ENCODE results near the gene LCN2.

The LCN2 gene

DNA sequence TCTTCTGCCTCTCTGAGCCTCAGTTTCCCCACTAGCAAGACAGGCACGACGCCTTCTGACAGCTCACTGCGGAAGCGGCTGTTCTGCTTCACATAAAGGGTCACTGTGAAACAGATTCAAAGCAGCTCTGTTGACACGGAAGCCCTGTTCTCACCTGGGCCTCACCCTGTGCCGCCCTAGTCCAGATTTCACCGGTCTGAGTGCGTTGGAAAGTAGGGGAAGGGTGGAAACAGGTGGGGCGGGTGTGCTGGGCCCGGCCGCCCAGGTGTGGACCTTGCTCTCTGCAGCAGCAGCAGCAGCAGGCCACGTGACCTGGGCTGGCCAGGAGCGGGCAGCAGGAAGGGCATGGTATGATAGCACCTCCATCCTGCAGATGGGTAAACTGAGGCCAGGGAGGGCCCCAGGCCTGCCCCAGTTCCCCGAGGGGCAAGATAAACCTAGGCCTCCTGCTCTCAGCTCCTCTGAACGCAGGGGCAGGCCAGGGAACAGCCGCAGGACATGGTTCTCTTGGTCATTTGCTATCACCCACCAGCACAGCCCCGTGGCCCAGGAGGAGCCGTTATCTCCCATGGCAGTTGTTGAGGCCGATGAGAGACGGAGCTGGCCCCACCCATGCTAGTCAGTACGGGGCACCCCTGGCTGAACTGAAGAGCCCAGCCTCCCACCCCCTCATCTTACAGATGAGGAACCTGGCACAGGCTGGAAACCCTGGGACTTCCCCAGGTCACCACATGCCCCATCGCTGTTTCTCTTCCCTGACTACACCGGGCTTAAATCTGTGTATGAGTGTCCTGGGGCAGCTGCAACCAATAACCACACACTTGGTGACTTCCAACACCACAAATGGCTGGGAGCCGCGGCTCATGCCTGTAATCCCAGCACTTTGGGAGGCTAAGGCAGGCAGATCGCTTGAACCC is 33.8 kb upstream of the LCN2 start:
- DNase-seq: no peak

DNA sequence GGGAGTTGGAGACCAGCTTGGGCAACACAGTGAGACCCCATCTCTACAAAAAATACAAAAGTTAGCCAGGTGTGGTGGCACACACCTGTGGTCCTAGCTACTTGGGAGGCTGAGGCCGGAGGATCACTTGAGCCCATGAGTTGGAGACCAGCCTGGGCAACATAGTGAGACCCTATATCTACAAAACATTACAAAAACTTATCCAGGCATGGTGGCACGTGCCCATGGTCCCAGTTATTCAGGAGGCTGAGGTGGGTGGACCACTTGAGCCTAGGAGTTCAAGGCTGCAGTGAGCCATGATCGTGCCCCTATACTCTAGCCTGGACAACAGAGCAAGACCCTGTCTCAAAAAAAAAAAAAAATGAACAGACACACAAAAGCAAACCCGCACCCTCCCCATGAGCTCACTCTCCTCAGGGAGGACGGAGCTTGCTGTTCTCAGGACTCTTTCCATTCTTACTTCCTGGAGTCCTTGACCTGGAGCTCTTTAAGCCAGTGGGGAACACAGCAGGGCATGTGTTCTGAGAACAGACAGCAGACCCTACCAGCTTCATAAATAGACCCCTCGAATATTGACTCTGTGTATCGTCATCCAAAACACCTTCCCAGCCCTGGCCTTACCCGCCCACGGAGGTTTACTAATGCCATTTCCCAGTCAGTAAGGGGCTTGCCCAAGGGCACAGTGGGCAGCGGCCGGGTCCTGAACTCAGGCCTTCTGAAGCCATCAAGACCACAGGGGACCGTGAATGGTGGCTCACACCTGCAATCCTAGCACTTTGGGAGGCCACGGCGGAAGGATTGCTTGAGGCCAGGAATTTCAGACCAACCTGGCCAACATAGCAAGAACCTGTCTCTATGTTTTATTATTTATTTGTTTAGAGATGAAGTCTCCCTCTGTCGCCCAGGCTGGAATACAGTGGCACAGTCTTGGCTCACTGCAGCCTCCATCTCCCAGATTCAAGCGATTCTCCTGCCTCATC is 32.9 kb upstream of the LCN2 start:
- no peak for DNase-seq

DNA sequence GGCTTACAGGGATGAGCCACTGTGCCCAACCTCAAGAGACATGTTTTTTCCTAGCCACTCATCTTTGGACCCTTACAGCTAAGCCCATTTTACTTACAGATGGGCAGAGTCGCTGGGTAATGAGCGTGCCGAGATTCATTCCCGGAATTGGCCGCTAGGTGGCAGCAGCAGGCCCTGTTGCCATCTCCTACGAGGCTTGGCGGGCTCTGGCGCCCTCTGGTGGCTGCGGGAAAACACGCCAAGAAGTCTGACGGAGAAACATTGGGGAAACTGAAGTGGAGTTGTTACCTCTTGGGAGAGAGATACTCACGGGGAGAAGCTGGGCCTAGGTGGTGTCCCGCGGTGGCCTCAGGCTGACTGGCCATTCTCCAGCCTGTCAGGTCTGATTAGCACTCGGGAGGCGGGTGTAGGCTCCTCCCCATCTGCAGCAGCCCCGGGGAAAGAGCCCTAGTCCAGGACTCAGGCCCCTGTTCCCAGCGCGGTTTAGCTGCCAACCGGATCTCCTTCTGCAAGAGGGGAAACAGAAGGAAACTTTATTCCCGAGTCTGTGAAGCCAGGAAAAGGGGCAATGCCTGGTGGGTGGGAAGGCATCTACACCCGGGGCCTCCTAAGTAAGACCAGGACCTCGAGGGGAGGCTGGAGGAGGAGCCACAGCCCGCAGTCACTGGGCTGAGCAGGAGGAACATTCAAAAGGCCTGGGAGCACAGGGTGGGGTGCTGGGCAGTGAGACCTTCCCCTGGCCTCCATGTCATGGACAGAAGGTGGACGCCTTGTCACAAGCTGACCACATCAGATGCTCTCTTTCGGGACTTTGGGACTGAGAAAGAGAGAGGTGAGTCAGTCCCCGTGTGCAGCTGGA is 31.4 kb upstream of the LCN2 start:
- DNase-seq: peak; percentile 98

DNA sequence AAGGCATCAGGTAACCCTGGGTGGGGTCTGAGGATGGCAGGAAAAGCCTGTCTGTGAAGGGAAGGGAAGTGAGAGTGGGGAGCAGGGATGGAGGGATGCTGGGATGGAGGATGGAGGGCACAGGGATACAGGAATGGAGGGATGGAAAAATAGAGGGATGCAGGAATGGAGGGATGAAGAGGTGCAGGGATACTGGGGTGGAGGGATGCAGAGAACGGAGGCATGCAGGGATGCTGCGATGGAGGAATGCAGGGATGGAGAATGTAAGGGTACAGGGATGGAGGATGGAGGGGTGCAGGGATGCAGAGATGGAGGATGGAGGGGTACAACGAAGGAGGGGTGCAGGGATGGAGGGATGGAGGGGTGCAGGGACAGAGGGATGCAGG is 30.8 kb upstream of the LCN2 start:
- no peak for DNase-seq

DNA sequence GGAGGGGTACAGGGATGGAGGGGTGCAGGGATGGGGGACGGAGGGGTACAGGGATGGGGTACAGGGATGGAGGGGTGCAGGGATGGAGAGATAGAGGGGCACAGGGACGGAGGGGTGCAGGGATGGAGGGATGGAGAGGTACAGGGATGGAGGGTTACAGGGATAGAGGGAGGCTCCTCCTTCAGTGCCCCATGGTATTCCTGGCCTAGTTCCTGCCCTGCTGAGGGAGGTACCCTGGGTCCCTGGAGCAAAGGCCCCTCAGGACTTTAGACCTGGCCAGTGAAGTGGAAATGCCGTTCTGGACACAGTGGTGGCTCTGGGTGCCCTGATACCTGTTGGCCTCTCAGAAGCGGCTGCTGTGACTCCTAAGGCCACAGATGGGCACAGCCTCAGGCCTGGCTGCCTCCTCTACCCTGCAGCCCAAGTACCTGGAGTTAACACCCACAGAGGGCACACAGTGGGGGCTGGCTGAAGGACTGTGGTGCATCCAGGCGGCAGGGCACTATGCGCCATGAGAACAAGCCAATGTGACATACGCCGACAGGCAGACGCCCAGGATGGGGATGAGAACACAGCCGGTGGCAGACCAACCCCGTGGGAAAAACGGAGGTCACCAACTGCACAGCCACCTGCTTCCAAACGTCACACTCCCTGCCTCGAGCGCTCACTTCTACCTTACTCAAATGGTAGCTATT is 30.1 kb upstream of the LCN2 start:
- DNase-seq: no peak

DNA sequence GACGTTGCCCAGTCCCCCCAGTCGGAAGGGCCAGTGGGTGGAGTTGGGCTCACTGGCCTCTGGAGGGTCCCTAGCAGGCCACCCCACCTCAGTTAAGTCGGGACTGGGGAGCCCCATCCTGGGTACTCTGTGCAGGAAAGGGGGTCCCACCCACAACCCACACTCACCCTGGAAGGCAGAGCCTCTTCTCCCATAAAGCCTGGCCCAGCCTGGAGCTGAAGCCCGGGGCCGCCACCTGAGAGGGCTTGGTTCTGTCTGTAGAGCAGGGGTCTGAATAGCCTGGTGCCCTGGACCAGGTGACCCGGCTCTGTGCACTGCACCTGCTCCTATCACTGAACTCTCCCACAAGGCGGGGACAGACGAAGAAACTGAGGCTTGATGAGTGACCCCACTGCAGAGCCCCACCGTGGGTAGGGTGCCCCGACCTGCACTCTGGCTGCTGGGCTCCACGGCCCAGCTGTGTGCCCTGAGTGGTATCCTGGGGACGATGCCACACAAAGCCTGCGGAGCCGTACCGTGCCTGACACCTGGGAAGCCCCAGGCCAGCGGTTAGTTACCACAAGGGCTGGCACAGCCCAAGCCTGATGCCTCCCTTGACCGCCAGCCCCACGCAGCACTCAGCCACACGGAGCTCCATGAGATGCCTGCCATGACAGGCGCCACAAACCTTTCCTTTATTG is 29.1 kb upstream of the LCN2 start:
- DNase-seq: no peak

DNA sequence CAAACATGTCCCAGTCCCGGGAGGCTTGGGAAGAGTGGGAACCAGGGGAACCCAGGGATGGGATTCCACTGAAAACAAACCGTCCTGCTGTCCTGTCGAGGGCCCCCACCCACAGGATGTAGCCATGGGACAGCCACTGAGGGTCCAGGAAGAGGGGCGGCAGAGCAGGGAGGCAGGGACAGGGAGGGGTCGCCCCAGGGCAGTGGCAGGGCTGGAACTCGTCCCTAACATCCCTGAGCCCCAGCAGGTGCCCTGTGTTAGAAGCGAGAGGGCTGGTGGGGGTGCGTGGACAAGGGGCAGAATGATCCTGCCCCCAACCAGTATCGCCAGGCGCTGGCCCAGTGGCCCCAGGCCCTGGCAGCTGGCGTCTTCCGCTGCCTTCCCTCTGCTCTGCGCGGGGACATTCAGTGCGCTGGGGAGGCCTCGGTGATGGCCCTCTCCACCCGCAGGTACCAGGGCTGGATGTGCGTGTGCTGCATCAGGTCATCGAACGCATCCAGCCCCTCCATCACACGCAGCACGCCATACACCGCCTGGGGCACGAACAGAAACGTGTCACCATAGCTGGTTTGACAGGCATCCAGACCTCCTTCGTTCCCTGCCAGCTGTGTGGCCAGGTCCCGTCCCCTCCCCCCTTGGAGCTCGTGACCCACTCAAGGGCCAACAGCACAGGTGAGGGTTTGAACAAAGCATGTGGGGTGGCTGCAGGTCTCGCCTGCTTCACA is 28.4 kb upstream of the LCN2 start:
- no peak for DNase-seq

DNA sequence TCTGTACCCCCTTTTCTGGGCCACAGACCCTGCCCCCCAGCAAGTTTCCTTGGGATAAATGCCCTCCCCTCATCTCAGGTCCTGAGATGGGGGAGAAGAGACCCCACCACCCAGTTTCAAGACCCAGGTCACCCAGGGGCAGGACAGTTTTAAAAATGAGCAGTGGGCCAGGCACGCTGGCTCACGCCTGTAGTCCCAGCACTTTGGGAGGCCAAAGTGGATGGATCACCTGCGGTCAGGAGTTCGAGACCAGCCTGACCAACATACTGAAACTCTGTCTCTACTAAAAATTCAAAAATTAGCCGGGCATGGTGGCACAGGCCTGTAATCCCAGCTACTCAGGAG is 27.8 kb upstream of the LCN2 start:
- DNase-seq: no peak

DNA sequence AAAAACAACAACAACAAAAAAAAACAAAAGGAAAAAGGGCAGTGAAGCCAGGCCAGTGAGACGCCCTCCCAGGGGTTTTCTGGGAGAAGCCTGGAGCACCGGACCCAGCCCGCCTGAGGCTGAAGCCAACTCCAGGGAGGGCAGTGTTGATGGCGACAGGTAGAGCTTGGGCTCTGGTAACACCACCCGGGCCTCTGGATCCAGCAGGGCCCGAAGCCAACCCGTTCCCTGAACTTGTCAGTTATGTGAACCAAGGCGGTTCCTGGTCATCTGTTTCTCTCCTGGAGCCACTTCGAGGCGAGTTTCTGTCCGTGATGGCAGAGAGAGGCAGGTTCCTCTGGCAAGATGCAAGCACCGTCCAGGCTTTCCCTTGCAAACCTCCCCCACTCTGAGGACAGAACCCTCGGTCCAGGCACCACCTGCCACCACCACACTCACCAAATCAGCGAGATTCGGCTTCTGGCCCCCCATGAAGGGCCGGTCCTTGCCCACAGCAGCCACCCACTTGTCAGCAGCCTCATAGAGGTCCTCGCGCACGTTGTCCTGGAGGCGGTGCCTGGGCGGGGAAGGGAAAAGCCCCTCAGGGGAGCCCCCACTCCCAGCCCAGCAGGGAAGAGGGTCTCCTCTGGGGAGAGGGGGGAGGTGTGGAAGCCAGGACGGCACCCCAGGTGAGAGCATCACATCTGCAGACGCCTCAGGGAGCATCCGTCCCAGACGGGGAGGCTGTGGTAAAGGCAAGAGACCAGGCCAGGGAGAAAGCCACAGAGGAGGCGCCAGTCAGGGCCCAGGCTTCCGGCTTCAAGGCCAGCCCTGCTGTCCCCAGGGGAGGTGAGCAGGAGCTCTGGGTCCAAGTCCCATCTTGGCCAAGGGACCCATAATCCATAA is 27.1 kb upstream of the LCN2 start:
- no peak for DNase-seq

DNA sequence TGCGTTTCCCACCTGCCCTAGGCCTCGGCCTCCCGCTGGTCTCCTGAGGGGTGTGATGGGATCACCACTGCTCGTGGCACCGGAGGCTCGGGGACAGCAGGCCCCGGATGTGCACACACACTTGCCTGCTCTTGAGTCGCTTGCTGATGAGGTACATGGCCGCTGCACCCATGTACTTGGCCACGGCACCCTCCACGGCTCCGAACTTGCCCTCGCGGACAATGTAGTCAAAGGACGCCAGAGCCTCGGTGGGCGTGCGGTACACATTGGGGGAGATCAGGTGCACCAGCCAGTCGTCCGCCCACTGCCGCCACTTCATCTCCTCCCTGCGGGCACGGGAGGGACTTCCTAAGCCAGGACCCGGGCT is 26.5 kb upstream of the LCN2 start:
- DNase-seq: no peak

DNA sequence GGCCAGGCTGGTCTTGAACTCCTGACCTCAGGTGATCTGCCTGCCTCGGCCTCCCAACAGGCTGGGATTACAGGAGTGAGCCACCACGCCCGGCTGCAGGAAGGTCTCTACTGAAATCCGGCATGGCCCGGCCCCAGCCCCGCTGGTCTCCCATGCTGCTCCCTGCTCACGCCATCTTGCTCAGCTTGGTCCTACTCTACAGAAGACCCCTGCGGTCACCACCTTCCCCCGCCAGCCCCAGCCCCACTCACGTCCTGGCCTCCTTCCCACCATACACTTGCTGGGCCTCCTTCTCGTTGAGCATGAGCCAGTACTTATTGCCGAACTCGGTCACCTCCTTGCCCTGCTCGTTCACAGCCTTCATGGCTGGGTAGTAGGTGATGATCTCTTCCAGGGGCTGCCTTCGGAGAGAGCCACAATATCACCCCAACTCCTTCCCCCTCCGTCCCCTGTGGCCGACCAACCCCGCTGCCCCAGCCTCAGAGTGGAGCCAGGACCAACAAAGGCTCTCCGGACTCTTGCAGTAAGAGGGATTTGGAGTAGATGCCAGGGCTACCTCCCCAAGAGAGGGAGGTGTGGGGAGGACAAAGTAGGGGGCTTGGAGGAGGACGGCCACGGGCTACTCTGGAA is 25.7 kb upstream of the LCN2 start:
- DNase-seq: no peak

DNA sequence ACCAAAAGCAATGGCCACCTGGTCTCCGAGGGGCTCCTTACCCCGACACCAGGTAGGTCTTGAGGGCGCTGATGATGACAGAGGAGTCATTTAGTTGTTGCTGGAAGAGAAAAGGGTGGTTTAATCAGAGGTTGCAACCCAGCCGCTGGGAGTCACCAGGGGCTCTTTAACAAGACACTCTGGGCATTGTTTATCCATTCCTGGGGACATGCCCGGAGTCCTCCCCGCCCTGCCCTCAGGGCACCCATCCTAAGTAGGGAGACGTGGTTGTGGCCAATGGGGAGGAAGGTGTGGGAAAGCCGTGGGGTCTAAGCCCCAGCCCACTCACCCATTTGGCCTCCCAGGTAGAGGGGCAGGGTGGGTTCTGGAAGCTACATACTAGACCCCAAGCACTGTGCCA is 24.8 kb upstream of the LCN2 start:
- DNase-seq: no peak

DNA sequence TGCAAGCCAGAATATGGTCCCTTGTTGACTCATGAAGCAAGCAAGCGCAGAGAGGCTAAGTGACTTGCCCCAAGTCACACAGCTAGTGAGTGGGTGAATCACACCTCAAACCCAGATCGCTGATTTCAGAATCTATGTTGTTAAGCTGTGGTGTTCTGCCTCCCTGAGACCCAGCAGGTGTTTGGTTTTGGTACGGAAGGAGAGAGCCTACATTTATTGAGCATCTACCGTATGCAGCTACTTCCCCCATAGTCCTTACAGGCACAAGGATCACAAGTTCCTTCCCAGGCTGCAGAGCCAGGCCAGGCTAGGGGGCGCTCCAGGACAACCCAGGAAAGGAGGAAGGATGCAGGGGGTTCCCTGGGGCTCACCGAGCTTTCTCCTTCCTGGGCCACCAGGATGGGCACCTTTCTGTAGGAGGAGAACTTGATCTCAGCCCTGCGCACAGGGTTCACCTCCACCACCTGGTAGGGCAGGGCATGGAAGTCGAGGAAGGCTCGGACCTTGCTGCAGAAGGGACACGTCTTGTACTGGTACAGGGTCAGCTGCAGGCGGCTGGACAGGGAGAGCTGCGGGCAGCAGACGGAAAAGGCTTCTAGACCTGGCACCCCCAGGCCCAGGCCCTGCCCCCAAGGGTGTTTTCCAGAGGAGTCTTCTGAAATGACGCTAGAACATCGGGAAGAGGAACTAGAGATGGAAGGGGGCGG is 24.2 kb upstream of the LCN2 start:
- DNase-seq: peak; percentile 54

DNA sequence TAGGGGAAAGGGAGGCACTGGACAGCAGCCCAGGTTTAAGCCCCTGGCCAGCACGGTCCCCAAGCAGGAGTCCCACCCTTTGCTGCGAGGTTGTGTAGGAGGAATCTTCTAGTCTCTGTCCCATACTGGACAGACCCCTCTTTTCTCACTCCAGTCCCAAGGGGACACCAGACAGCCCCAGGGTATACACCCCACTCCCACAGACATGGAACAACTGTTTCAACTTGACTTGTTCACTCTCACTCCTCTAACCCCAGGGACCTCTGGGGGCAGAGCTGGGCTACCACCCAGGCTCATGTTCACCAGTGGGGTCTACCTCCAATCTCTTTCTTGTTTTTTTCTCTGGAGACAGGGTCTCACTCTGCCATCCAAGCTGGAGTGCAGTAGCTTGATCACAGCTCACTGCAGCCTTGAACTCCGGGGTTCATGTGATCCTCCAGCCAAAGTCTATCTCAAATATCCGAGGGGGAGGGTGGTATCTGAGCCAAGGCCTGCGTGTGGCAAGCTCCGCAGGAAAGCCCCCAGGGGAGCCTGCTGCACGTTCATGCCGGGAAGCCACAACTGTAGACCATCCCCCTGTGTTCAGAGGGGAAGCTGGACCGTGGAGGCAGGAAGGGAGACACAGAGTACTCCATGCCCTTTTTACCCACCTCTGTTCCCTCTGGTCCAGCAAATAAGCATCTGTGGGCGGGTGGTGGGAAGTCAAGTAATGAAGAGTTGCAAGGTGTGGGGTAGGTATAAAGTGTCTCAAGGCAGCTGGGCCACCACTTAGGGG is 23.5 kb upstream of the LCN2 start:
- no peak for DNase-seq

DNA sequence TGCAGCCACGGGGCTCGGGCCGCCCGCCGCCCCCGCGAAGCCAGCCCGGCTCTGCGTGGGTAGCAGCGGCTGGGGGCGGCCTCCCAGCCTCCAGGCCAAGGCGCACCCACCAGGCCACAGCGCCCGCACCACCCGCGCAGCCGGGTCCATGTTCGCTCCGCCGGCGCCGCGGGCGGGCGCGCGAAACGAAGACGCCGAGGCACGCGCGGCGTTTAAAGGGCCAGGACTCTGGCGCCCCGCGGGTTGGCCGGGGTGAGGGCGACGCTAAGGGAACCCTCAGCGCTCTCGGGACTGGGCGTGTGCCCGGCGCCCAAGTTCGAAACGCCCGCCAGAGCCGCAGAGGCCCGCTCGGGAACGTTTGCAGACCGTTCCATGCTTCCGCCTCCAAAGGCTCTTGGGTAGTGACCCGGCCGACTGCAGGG is 21.7 kb upstream of the LCN2 start, which contains the start of gene PTGES2:
TSS of gene PTGES2 (minus strand) at position 162 of the 422 bp plus-strand sequence. CDS start at position 150, 12 bp downstream.
- DNase-seq: peak; percentile 87

DNA sequence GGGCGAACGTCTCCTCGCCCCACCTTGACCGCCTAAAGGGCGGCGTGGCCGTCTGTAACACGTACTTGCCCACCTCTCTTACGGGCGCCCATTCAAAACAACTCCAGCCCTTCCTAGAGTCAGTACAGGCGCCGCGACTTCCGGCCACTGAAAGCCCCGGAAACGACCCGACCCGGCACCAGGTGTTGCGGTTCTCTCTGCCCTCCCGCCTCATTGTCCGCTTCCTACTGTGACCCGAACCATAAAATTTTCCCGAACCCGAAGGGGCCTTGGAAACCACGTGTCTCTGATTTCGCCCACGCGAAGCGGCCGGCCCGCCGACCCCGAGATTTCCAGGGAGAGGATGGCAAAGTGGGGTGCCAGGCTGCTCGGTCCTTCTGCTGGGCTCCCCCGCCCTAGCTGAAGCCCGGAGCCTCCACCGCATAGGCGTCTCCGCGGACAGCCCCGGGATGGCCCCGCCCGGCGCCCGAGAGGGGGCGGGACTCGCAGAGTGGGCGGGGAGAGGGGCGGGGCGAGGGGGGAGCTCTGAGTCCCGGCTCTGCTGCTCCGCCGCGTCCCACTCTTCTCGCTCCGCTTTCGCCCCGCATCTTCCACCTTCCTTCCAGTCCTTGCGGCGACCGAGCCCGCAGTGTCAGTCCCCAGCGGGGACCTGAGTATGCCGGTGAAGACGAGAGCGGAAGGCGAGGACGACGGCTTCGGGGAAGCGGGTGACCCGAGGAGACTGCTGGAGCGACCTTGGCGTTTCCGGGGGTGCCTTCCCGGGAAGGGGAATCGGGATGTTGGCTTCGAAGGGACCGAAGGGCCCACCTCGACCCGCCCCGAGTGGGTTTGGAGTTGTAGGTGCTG is 21.0 kb upstream of the LCN2 start:
- peak; percentile 91 for DNase-seq
